Fibroblast of the aortic adventitia (primary cell): ENCODE measurements around the gene CAPN2. TPM values are rescaled to one million over a fixed set of nuclear protein-coding genes. Genes with fewer than 3 reads are reported as not detected.

Experiments
- DNase-seq: peaks from one replicate; pipeline ENCODE4 v3.0.0-alpha.2; 2010; ENCODE audit warnings: low read depth
- H3K4me3 ChIP-seq: 2 replicates; pipeline ENCODE4 v1.5.1; 2011; ENCODE audit warnings: low read depth, mild to moderate bottlenecking, control low read depth, low read length, moderate library complexity
- CTCF ChIP-seq: IDR thresholded peaks from 2 replicates; pipeline ENCODE4 v1.5.1; 2011; ENCODE audit warnings: mild to moderate bottlenecking, low read length, control low read depth, inconsistent platforms; ENCODE audit not compliant: insufficient read depth
- total RNA-seq: library from RNA; depleted of rRNA; stranded (reverse); fragments of >200 nt; gene quantifications from 2 replicates; pipeline ENCODE4 v1.2.3, GENCODE V29; 2012; ENCODE audit warnings: low replicate concordance

The CAPN2 gene
- total RNA-seq, 1 donor = 481 TPM

- no peak for TF ChIP-seq CTCF
- DNase-seq = no peak
Measured at GRCh38 chr1:223750730-223751570, 38.6 kb downstream of the CAPN2 start.

GRCh38 chr1:223751696-223752095 is 39.4 kb downstream of the CAPN2 start:
- H3K4me3 ChIP-seq = no peak overlapping the region
- DNase-seq = no peak
- no peak for TF ChIP-seq CTCF

More at GRCh38 chr1:223750730-223751570, 38.6 kb downstream of the CAPN2 start:
- no peak overlapping the region for H3K4me3 ChIP-seq

GRCh38 chr1:223752721-223753515 is 40.6 kb downstream of the CAPN2 start:
- no peak for TF ChIP-seq CTCF
- H3K4me3 ChIP-seq = no peak overlapping the region
- DNase-seq = no peak

- no peak overlapping the region for H3K4me3 ChIP-seq
- no peak for TF ChIP-seq CTCF
- DNase-seq = no peak
Measured at GRCh38 chr1:223754681-223755431, 42.5 kb downstream of the CAPN2 start.

- DNase-seq = no peak
- no peak overlapping the region for H3K4me3 ChIP-seq
- TF ChIP-seq CTCF = no peak
Measured at GRCh38 chr1:223755432-223755792, 43.1 kb downstream of the CAPN2 start.

GRCh38 chr1:223755992-223756775 is 43.8 kb downstream of the CAPN2 start:
- no peak for TF ChIP-seq CTCF
- no peak overlapping the region for H3K4me3 ChIP-seq
- DNase-seq = no peak
